PC-3 (cell line): ENCODE data around the gene CRYBA1. TPM values are rescaled to one million over a fixed set of nuclear protein-coding genes. Genes with fewer than 3 reads are reported as not detected.

Experiments used
- ATAC-seq: fragments of 200-7000 bp; cut with Tn5 transposase; 2 replicates; pipeline ENCODE4 v1.9.1; 2020; ENCODE audit warnings: mild to moderate bottlenecking, moderate library complexity
- BruUV-seq: library from RNA; stranded (reverse); fragments of 400-500 nt; replicated peaks from 2 replicates; lab custom pipeline; 2021; lab: Mats Ljungman, UMichigan
- CTCF ChIA-PET: fragments of 300-600 bp; sonication (Branson Sonifier 250); formaldehyde crosslinking; loops from one replicate; lab custom pipeline; 2022; ENCODE audit warnings: antibody characterized with exemption; lab: Charles Lee
- POLR2A ChIA-PET: fragments of 300-600 bp; sonication (Branson Sonifier 250); formaldehyde crosslinking; loops from one replicate; lab custom pipeline; 2022; ENCODE audit warnings: antibody characterized with exemption; ENCODE audit not compliant: unreplicated experiment; lab: Charles Lee
- DNase-seq: peaks from one replicate; pipeline ENCODE4 v3.0.0-alpha.2; 2015
- H2AFZ ChIP-seq: fragments of 300-600 bp; sonication (generic); 2 replicates; pipeline ENCODE4 v1.6.0; 2016; ENCODE audit warnings: antibody characterized with exemption, low read length
- H3F3A ChIP-seq: fragments of 300-600 bp; sonication (generic); one replicate; pipeline ENCODE4 v1.6.0; 2017; ENCODE audit warnings: antibody characterized with exemption, low read length, control low read depth, mild to moderate bottlenecking; ENCODE audit not compliant: unreplicated experiment
- H3K27ac ChIP-seq: fragments of 300-600 bp; sonication (generic); 2 replicates; pipeline ENCODE4 v1.5.1; 2016; ENCODE audit warnings: mild to moderate bottlenecking, low read length
- H3K27me3 ChIP-seq: fragments of 300-600 bp; sonication (generic); 2 replicates; pipeline ENCODE4 v1.6.1; 2016; ENCODE audit warnings: low read length, mixed read lengths
- H3K36me3 ChIP-seq: fragments of 300-600 bp; sonication (generic); 2 replicates; pipeline ENCODE4 v1.6.1; 2016; ENCODE audit warnings: low read depth, mixed run types, low read length, mixed read lengths
- H3K4me1 ChIP-seq: fragments of 300-600 bp; sonication (generic); 2 replicates; pipeline ENCODE4 v1.5.1; 2016; ENCODE audit warnings: low read length; ENCODE audit not compliant: insufficient read depth
- H3K4me2 ChIP-seq: fragments of 300-600 bp; sonication (generic); 2 replicates; pipeline ENCODE4 v1.6.0; 2016; ENCODE audit warnings: low read length
- H3K4me3 ChIP-seq: fragments of 300-600 bp; sonication (generic); 2 replicates; pipeline ENCODE4 v1.5.1; 2016; ENCODE audit warnings: mild to moderate bottlenecking, low read length, mixed read lengths
- H3K79me2 ChIP-seq: fragments of 300-600 bp; sonication (generic); 2 replicates; pipeline ENCODE4 v1.6.1; 2017; ENCODE audit warnings: low read length, mixed read lengths
- H3K9ac ChIP-seq: fragments of 300-600 bp; sonication (generic); 2 replicates; pipeline ENCODE4 v1.6.0; 2016; ENCODE audit warnings: mild to moderate bottlenecking, low read length
- H3K9me2 ChIP-seq: fragments of 300-600 bp; sonication (generic); replicated peaks from 2 replicates; pipeline ENCODE4 v1.6.1; 2016; ENCODE audit warnings: mixed run types, low read length, mixed read lengths
- H3K9me3 ChIP-seq: fragments of 300-600 bp; sonication (generic); 2 replicates; pipeline ENCODE4 v1.6.1; 2016; ENCODE audit warnings: low read length, mixed read lengths
- H4K20me1 ChIP-seq: fragments of 300-600 bp; sonication (generic); 2 replicates; pipeline ENCODE4 v1.6.1; 2016; ENCODE audit warnings: low read length, mixed read lengths
- CTCF ChIP-seq: fragments of 300-600 bp; sonication (generic); conservative IDR thresholded peaks from 2 replicates; pipeline ENCODE4 v1.5.1; 2017; ENCODE audit warnings: antibody characterized with exemption, low read depth, mild to moderate bottlenecking, low read length
- EZH2 ChIP-seq: fragments of 300-600 bp; sonication (generic); IDR thresholded peaks from one replicate; pipeline ENCODE4 v1.6.1; 2017; ENCODE audit warnings: antibody characterized with exemption, mild to moderate bottlenecking, low read length; ENCODE audit not compliant: unreplicated experiment
- EZH2phosphoT487 ChIP-seq: fragments of 300-600 bp; sonication (generic); IDR thresholded peaks from 2 replicates; pipeline ENCODE4 v1.6.1; 2018; ENCODE audit warnings: mild to moderate bottlenecking, antibody characterized with exemption, low read length, borderline replicate concordance
- intact Hi-C: fragments of 100-400 bp; cut with micrococcal nuclease; formaldehyde crosslinking; loops from 2 replicates; pipeline ENCODE4 v1.9.0; 2023
- total RNA-seq: library from RNA; depleted of rRNA; stranded (reverse); fragments of >200 nt; gene quantifications from 2 replicates; pipeline ENCODE4 v1.2.3, GENCODE V29; 2014

The CRYBA1 gene
- total RNA-seq, 1 experiment from 2014 or later = not detected

DNA sequence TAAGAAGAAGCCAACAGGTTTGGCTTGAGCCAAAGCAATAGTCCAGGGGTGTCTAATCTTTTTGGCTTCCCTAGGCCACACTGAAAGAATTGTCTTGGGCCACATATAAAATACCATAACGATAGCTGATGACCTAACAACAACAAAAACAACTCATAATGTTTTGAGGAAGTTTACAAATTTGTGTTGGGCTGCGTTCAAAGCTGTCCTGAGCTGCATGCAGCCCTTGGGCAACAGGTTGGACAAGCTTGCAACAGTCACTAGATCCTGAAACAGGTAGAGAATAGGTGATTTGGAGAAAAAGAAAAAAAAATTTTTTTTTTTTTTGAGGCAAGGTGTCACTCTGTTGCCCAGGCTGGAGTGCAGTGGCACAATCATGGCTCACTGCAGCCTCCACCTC lies 4.5 kb downstream of the CRYBA1 start:
- CTCF ChIA-PET = interaction anchor here (0.7 to 1.4 kb wide), 2 partner anchors 40 to 316 kb away, joined by 3 to 4 read pairs; no protein-coding TSS in a partner anchor
- no peak for ATAC-seq

GRCh38 chr17:29252101-29252791 lies 5.6 kb downstream of the CRYBA1 start:
- Histone ChIP-seq H3K27me3 (no peaks in the 10 kb centered on the region), H3F3A (no peaks in the 10 kb centered on the region), H2AFZ (no peak overlapping the region), H3K36me3 (no peaks in the 10 kb centered on the region), H3K4me1 (no peaks in the 10 kb centered on the region), H4K20me1 (no peaks in the 10 kb centered on the region; the same call in 1 of the 2 replicates), H3K4me2 (no peak overlapping the region), H3K9ac (no peak overlapping the region), H3K9me2 (no peaks in the 10 kb centered on the region), H3K27ac (no peak overlapping the region), H3K4me3 (no peak overlapping the region), H3K9me3 (no peaks in the 10 kb centered on the region), H3K79me2 (no peaks in the 10 kb centered on the region)
- no TSS peak for BruUV-seq
- DNase-seq (peak; percentile 36), ATAC-seq (no peak; the same call in 1 of the 2 replicates)
- intact Hi-C loops = no loop called here
- CTCF ChIA-PET = no interaction called here
- no peak for TF ChIP-seq EZH2
- TF ChIP-seq CTCF = peak; percentile 53
- no peak for TF ChIP-seq EZH2phosphoT487
- POLR2A ChIA-PET = no interaction called here

More for the DNA sequence above, 4.5 kb downstream of the CRYBA1 start:
- H3F3A ChIP-seq = no peaks in the 10 kb centered on the region
- H3K79me2 ChIP-seq = no peaks in the 10 kb centered on the region
- no peaks in the 10 kb centered on the region; the same call in 1 of the 2 replicates for H4K20me1 ChIP-seq
- no peaks in the 10 kb centered on the region for H3K36me3 ChIP-seq
- no peaks in the 10 kb centered on the region for H3K9me2 ChIP-seq
- H3K4me3 ChIP-seq = no peak overlapping the region
- no peaks in the 10 kb centered on the region for H3K9me3 ChIP-seq
- no peak for TF ChIP-seq EZH2phosphoT487
- no peak for TF ChIP-seq EZH2
- TF ChIP-seq CTCF = no peak
- no TSS peak for BruUV-seq
- H3K4me2 ChIP-seq = no peak overlapping the region
- no peak overlapping the region for H3K27ac ChIP-seq
- intact Hi-C loops = no loop called here
- DNase-seq = no peak
- H3K9ac ChIP-seq = no peak overlapping the region
- H3K4me1 ChIP-seq = no peaks in the 10 kb centered on the region
- no peaks in the 10 kb centered on the region for H3K27me3 ChIP-seq
- POLR2A ChIA-PET = interaction anchor here (0.7 kb wide), 1 partner anchor 315 kb away, joined by 5 read pairs; the partner anchor contains the start of gene ABHD15
- H2AFZ ChIP-seq = no peak overlapping the region

- no peak for TF ChIP-seq EZH2phosphoT487
- 0 out of 2 replicates have a peak, but pooled peaks have one; percentile 9 for TF ChIP-seq CTCF
- H3F3A ChIP-seq = no peaks in the 10 kb centered on the region
- ChIA-PET POLR2A (no interaction called here), CTCF (no interaction called here)
- H3K4me3 ChIP-seq = no peak overlapping the region
- H2AFZ ChIP-seq = no peak overlapping the region
- intact Hi-C loops = no loop called here
- no peaks in the 10 kb centered on the region for H3K36me3 ChIP-seq
- DNase-seq = no peak
- H3K27me3 ChIP-seq = no peaks in the 10 kb centered on the region
- H4K20me1 ChIP-seq = no peaks in the 10 kb centered on the region; the same call in 1 of the 2 replicates
- TSS peak; percentile 4 for BruUV-seq
- no peaks in the 10 kb centered on the region for H3K9me2 ChIP-seq
- no peak overlapping the region for H3K9ac ChIP-seq
- H3K9me3 ChIP-seq = no peaks in the 10 kb centered on the region
- no peak overlapping the region for H3K27ac ChIP-seq
- no peak for ATAC-seq
- H3K79me2 ChIP-seq = no peaks in the 10 kb centered on the region
- no peak overlapping the region for H3K4me2 ChIP-seq
- no peaks in the 10 kb centered on the region for H3K4me1 ChIP-seq
These were observed 6.4 kb downstream of the CRYBA1 start for GRCh38 chr17:29253037-29253436.
